ENCODE results near the gene KLHL20.
"Not testable (repeated sequence)": the region's sequence is repeated elsewhere in the genome, so short reads cannot be mapped to it uniquely, and the experiment has no call there.

GRCh38 chr1:173674496-173674895, 40.3 kb upstream of the KLHL20 start:
- not testable (repeated sequence) for TF ChIP-seq CTCF (IDR thresholded peaks at IDR 0.05); EP300 (IDR thresholded peaks at IDR 0.05); POLR2A (IDR thresholded peaks at IDR 0.05; ENCODE audit: low read depth); POLR2AphosphoS5 (IDR thresholded peaks at IDR 0.05)

All from esophagus muscularis mucosa (tissue), 4 donors.